MM.1S (cell line): Measurements from ENCODE around the gene CHN1.

Source experiments
- DNase-seq: peaks from one replicate; pipeline ENCODE4 v3.0.0-alpha.2; 2015
- H2AFZ ChIP-seq: fragments of 300-600 bp; sonication (generic); 2 replicates; pipeline ENCODE4 v1.6.0; 2016; ENCODE audit warnings: antibody characterized with exemption, low read length
- H3F3A ChIP-seq: fragments of 300-600 bp; sonication (generic); 2 replicates; pipeline ENCODE4 v1.6.1; 2016; ENCODE audit warnings: mild to moderate bottlenecking, antibody characterized with exemption, low read length, moderate library complexity, mixed read lengths; ENCODE audit not compliant: insufficient read depth
- H3K27ac ChIP-seq: fragments of 300-600 bp; sonication (generic); 2 replicates; pipeline ENCODE4 v1.5.1; 2016; ENCODE audit warnings: mild to moderate bottlenecking, low read length
- H3K27me3 ChIP-seq: fragments of 300-600 bp; sonication (generic); replicated peaks from 2 replicates; pipeline ENCODE4 v1.6.0; 2016; ENCODE audit warnings: low read length; ENCODE audit not compliant: insufficient read depth
- H3K36me3 ChIP-seq: fragments of 300-600 bp; sonication (generic); replicated peaks from 2 replicates; pipeline ENCODE4 v1.6.1; 2016; ENCODE audit warnings: mild to moderate bottlenecking, low read length, mixed read lengths; ENCODE audit not compliant: insufficient read depth
- H3K4me1 ChIP-seq: fragments of 300-600 bp; sonication (generic); 2 replicates; pipeline ENCODE4 v1.6.1; 2016; ENCODE audit warnings: low read length, mixed read lengths
- H3K4me2 ChIP-seq: fragments of 300-600 bp; sonication (generic); 2 replicates; pipeline ENCODE4 v1.6.0; 2016; ENCODE audit warnings: low read depth, low read length
- H3K4me3 ChIP-seq: fragments of 300-600 bp; sonication (generic); 2 replicates; pipeline ENCODE4 v1.5.1; 2016; ENCODE audit warnings: low read length, mixed read lengths
- H3K79me2 ChIP-seq: fragments of 300-600 bp; sonication (generic); 2 replicates; pipeline ENCODE4 v1.6.1; 2016; ENCODE audit warnings: mixed run types, low read length, mixed read lengths
- H3K9ac ChIP-seq: fragments of 300-600 bp; sonication (generic); 2 replicates; pipeline ENCODE4 v1.6.1; 2016; ENCODE audit warnings: low read length, mixed read lengths
- H3K9me2 ChIP-seq: fragments of 300-600 bp; sonication (generic); replicated peaks from 2 replicates; pipeline ENCODE4 v1.6.1; 2016; ENCODE audit warnings: mild to moderate bottlenecking, low read length, mixed read lengths; ENCODE audit not compliant: insufficient read depth
- H3K9me3 ChIP-seq: fragments of 300-600 bp; sonication (generic); replicated peaks from 2 replicates; pipeline ENCODE4 v1.6.1; 2016; ENCODE audit warnings: mild to moderate bottlenecking, low read length, mixed read lengths; ENCODE audit not compliant: insufficient read depth
- H4K20me1 ChIP-seq: fragments of 300-600 bp; sonication (generic); 2 replicates; pipeline ENCODE4 v1.6.1; 2016; ENCODE audit warnings: mild to moderate bottlenecking, low read length, moderate library complexity, mixed read lengths; ENCODE audit not compliant: insufficient read depth
- EZH2 ChIP-seq: fragments of 300-600 bp; sonication (generic); optimal IDR thresholded peaks from 2 replicates; pipeline ENCODE3; 2017; ENCODE audit warnings: low read depth, mild to moderate bottlenecking, antibody characterized with exemption, low read length, mixed read lengths
- EZH2phosphoT487 ChIP-seq: fragments of 300-600 bp; sonication (generic); IDR thresholded peaks from 2 replicates; pipeline ENCODE4 v1.6.1; 2018; ENCODE audit warnings: antibody characterized with exemption, low read length
- TF ChIP-seq, protein P1 (sequence below): fragments of 300-600 bp; sonication (generic); IDR thresholded peaks from 2 replicates; pipeline ENCODE4 v1.5.1; 2016; ENCODE audit warnings: antibody characterized with exemption, low read length, mixed read lengths

Gene CHN1

GRCh38 chr2:174785481-174785880 lies 219.7 kb downstream of the CHN1 start:
- Histone ChIP-seq H3K27ac (no peak overlapping the region), H3K9me2 (no peaks in the 10 kb centered on the region), H3K4me1 (no peaks in the 10 kb centered on the region), H3K4me2 (no peak overlapping the region), H3K79me2 (no peaks in the 10 kb centered on the region), H3K36me3 (no peaks in the 10 kb centered on the region), H2AFZ (no peak overlapping the region), H4K20me1 (no peaks in the 10 kb centered on the region), H3K9ac (no peak overlapping the region), H3K9me3 (no peaks in the 10 kb centered on the region), H3F3A (no peaks in the 10 kb centered on the region), H3K4me3 (no peak overlapping the region), H3K27me3 (no peaks in the 10 kb centered on the region)
- no peak for DNase-seq
- no peak for TF ChIP-seq EZH2phosphoT487
- TF ChIP-seq, protein P1, sequence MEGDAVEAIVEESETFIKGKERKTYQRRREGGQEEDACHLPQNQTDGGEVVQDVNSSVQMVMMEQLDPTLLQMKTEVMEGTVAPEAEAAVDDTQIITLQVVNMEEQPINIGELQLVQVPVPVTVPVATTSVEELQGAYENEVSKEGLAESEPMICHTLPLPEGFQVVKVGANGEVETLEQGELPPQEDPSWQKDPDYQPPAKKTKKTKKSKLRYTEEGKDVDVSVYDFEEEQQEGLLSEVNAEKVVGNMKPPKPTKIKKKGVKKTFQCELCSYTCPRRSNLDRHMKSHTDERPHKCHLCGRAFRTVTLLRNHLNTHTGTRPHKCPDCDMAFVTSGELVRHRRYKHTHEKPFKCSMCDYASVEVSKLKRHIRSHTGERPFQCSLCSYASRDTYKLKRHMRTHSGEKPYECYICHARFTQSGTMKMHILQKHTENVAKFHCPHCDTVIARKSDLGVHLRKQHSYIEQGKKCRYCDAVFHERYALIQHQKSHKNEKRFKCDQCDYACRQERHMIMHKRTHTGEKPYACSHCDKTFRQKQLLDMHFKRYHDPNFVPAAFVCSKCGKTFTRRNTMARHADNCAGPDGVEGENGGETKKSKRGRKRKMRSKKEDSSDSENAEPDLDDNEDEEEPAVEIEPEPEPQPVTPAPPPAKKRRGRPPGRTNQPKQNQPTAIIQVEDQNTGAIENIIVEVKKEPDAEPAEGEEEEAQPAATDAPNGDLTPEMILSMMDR: no peak
- TF ChIP-seq EZH2: no peak

- H3K4me2 ChIP-seq: no peak overlapping the region
- H3F3A ChIP-seq: no peaks in the 10 kb centered on the region
- no peaks in the 10 kb centered on the region for H3K9me3 ChIP-seq
- H3K27me3 ChIP-seq: no peaks in the 10 kb centered on the region
- no peak for TF ChIP-seq EZH2phosphoT487
- TF ChIP-seq EZH2: no peak
- TF ChIP-seq, protein P1: no peak
- no peak overlapping the region for H3K27ac ChIP-seq
- H4K20me1 ChIP-seq: no peaks in the 10 kb centered on the region
- no peaks in the 10 kb centered on the region for H3K36me3 ChIP-seq
- H2AFZ ChIP-seq: no peak overlapping the region
- no peak overlapping the region for H3K4me3 ChIP-seq
- no peaks in the 10 kb centered on the region for H3K4me1 ChIP-seq
- DNase-seq: no peak
- H3K9ac ChIP-seq: no peak overlapping the region
- no peaks in the 10 kb centered on the region for H3K9me2 ChIP-seq
- no peaks in the 10 kb centered on the region for H3K79me2 ChIP-seq
Measured at GRCh38 chr2:174784909-174785308, 220.3 kb downstream of the CHN1 start.

DNA sequence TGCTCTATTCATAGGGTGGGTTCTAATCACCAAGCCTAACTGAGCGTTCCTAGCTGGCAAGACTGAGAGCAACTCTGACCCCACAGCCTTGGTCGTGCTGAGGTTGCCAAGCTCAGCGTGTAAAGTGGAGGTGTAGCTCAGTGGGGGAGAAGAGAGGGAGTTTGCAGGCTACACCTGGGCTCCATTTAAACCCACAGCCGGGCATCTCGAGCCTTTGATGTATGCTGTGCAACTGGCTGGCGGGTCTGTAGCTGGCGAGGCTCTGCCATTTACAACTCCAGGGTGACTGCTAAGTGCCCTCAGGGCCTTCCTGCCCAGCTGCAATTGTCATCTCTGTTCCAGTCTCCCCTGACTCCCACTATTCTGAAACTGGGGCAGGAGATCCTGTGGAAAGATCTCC lies 220.9 kb downstream of the CHN1 start:
- no peaks in the 10 kb centered on the region for H3K79me2 ChIP-seq
- H3K9ac ChIP-seq: no peak overlapping the region
- no peaks in the 10 kb centered on the region for H3F3A ChIP-seq
- DNase-seq: no peak
- no peaks in the 10 kb centered on the region for H3K27me3 ChIP-seq
- no peak overlapping the region for H3K4me3 ChIP-seq
- no peaks in the 10 kb centered on the region for H4K20me1 ChIP-seq
- H3K4me1 ChIP-seq: no peaks in the 10 kb centered on the region
- no peaks in the 10 kb centered on the region for H3K9me2 ChIP-seq
- H3K9me3 ChIP-seq: no peaks in the 10 kb centered on the region
- H3K4me2 ChIP-seq: no peak overlapping the region
- H3K27ac ChIP-seq: no peak overlapping the region
- no peaks in the 10 kb centered on the region for H3K36me3 ChIP-seq
- TF ChIP-seq, protein P1: no peak
- no peak for TF ChIP-seq EZH2phosphoT487
- TF ChIP-seq EZH2: no peak
- no peak overlapping the region for H2AFZ ChIP-seq
